Hepatocyte (in vitro differentiated cells): Measurements from ENCODE around the gene SRXN1. TPM values are rescaled to one million over a fixed set of nuclear protein-coding genes. Genes with fewer than 3 reads are reported as not detected.

Experiments used
- DNase-seq: peaks from one replicate; pipeline ENCODE4 v3.0.0-alpha.2; 2016; ENCODE audit warnings: low spot score
- H2AFZ ChIP-seq: fragments of 200-600 bp; sonication (generic); 2 replicates; pipeline ENCODE4 v1.6.0; 2016; ENCODE audit warnings: antibody characterized with exemption, mild to moderate bottlenecking
- H3K27ac ChIP-seq: fragments of 200-600 bp; sonication (generic); 2 replicates; pipeline ENCODE4 v1.5.1; 2016; ENCODE audit warnings: mild to moderate bottlenecking
- H3K27me3 ChIP-seq: fragments of 200-600 bp; sonication (generic); 2 replicates; pipeline ENCODE4 v1.6.1; 2016
- H3K36me3 ChIP-seq: fragments of 200-600 bp; sonication (generic); replicated peaks from 2 replicates; pipeline ENCODE4 v1.5.1; 2016; ENCODE audit warnings: low read depth; ENCODE audit not compliant: insufficient read depth
- H3K4me1 ChIP-seq: fragments of 200-600 bp; sonication (generic); 2 replicates; pipeline ENCODE4 v1.5.1; 2016; ENCODE audit warnings: mild to moderate bottlenecking, moderate library complexity; ENCODE audit not compliant: insufficient read depth
- H3K4me2 ChIP-seq: fragments of 200-600 bp; sonication (generic); 2 replicates; pipeline ENCODE4 v1.6.0; 2016
- H3K4me3 ChIP-seq: fragments of 200-600 bp; sonication (generic); 2 replicates; pipeline ENCODE4 v1.5.1; 2016; ENCODE audit warnings: mild to moderate bottlenecking
- H3K79me2 ChIP-seq: fragments of 200-600 bp; sonication (generic); 2 replicates; pipeline ENCODE4 v1.6.0; 2017; ENCODE audit warnings: mild to moderate bottlenecking
- H3K9me2 ChIP-seq: fragments of 200-600 bp; sonication (generic); replicated peaks from 2 replicates; pipeline ENCODE4 v1.6.0; 2017; ENCODE audit warnings: mild to moderate bottlenecking; ENCODE audit not compliant: insufficient read depth
- H3K9me3 ChIP-seq: fragments of 200-600 bp; sonication (generic); 2 replicates; pipeline ENCODE4 v1.5.1; 2016; ENCODE audit warnings: low read depth, mild to moderate bottlenecking
- H4K20me1 ChIP-seq: fragments of 200-600 bp; sonication (generic); 2 replicates; pipeline ENCODE4 v1.6.0; 2016; ENCODE audit warnings: mild to moderate bottlenecking; ENCODE audit not compliant: insufficient read depth, poor library complexity, severe bottlenecking
- EZH2 ChIP-seq: fragments of 200-600 bp; sonication (generic); IDR thresholded peaks from 2 replicates; pipeline ENCODE4 v1.6.1; 2016; ENCODE audit warnings: antibody characterized with exemption, mild to moderate bottlenecking, borderline replicate concordance
- EZH2phosphoT487 ChIP-seq: fragments of 200-600 bp; sonication (generic); IDR thresholded peaks from one replicate; pipeline ENCODE4 v1.6.1; 2018; ENCODE audit warnings: antibody characterized with exemption, mild to moderate bottlenecking, low read depth, moderate library complexity; ENCODE audit not compliant: unreplicated experiment, severe bottlenecking
- WGBS: methylation state at CpG from one replicate; pipeline ENCODE4 v1.1.6; 2016; ENCODE audit warnings: low lambda C conversion rate; ENCODE audit errors: missing lambda C conversion rate; 5-methylcytosine and 5-hydroxymethylcytosine counted together
- polyA plus RNA-seq: library from polyadenylated mRNA; unstranded; fragments of >200 nt; fragmentation: Nextera tagmentation; extraction: Ambion mirVana; gene quantifications from 2 replicates; pipeline ENCODE4 v1.2.1, GENCODE V29; 2016
- total RNA-seq: library from RNA; depleted of rRNA; stranded (reverse); fragments of >200 nt; gene quantifications from 2 replicates; pipeline ENCODE4 v1.2.3, GENCODE V29; 2014
- TF ChIP-seq, protein P1 (sequence below): fragments of 200-600 bp; sonication (generic); IDR thresholded peaks from 2 replicates; pipeline ENCODE4 v1.5.1; 2016; ENCODE audit warnings: antibody characterized with exemption, mild to moderate bottlenecking; ENCODE audit not compliant: poor library complexity

Gene SRXN1
- total and polyA plus RNA-seq, 2 experiments from 2014 or later, result 39.6 to 42.2 TPM

DNA sequence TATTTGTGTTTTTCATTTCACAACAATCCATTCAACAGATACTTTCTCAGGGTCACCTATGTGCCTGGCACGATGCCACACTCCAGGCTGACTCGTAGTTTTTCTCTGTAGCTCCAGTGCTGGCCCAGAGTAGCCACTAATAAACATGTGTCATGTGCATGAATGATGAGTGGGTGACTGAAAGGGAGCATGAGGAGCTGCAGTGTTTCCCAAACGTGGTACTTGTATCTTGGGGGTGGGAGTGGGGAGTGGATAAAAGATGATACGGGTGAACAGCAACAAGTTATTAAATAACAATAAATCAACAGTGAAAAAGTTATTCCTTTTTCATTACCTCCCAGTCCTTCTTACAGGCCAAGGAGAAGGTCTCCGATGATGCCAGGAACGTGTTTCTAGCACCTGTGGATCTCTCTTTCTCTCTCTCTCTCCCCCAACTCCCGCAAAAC is 17.1 kb downstream of the SRXN1 start:
- Histone ChIP-seq H3K4me1 (no peaks in the 10 kb centered on the region), H3K36me3 (no peaks in the 10 kb centered on the region), H2AFZ (no peak overlapping the region), H3K27me3 (no peaks in the 10 kb centered on the region), H3K9me2 (no peaks in the 10 kb centered on the region), H3K4me3 (no peak overlapping the region), H3K9me3 (no peaks in the 10 kb centered on the region), H3K79me2 (no peaks in the 10 kb centered on the region), H3K4me2 (no peak overlapping the region), H3K27ac (no peak overlapping the region), H4K20me1 (no peaks in the 10 kb centered on the region)
- no peak for DNase-seq
- 75% methylated on average over 7 of the region's 7 CpGs for WGBS
- TF ChIP-seq EZH2phosphoT487 (no peak), EZH2 (no peak)
- TF ChIP-seq, protein P1, sequence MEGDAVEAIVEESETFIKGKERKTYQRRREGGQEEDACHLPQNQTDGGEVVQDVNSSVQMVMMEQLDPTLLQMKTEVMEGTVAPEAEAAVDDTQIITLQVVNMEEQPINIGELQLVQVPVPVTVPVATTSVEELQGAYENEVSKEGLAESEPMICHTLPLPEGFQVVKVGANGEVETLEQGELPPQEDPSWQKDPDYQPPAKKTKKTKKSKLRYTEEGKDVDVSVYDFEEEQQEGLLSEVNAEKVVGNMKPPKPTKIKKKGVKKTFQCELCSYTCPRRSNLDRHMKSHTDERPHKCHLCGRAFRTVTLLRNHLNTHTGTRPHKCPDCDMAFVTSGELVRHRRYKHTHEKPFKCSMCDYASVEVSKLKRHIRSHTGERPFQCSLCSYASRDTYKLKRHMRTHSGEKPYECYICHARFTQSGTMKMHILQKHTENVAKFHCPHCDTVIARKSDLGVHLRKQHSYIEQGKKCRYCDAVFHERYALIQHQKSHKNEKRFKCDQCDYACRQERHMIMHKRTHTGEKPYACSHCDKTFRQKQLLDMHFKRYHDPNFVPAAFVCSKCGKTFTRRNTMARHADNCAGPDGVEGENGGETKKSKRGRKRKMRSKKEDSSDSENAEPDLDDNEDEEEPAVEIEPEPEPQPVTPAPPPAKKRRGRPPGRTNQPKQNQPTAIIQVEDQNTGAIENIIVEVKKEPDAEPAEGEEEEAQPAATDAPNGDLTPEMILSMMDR, result no peak

DNA sequence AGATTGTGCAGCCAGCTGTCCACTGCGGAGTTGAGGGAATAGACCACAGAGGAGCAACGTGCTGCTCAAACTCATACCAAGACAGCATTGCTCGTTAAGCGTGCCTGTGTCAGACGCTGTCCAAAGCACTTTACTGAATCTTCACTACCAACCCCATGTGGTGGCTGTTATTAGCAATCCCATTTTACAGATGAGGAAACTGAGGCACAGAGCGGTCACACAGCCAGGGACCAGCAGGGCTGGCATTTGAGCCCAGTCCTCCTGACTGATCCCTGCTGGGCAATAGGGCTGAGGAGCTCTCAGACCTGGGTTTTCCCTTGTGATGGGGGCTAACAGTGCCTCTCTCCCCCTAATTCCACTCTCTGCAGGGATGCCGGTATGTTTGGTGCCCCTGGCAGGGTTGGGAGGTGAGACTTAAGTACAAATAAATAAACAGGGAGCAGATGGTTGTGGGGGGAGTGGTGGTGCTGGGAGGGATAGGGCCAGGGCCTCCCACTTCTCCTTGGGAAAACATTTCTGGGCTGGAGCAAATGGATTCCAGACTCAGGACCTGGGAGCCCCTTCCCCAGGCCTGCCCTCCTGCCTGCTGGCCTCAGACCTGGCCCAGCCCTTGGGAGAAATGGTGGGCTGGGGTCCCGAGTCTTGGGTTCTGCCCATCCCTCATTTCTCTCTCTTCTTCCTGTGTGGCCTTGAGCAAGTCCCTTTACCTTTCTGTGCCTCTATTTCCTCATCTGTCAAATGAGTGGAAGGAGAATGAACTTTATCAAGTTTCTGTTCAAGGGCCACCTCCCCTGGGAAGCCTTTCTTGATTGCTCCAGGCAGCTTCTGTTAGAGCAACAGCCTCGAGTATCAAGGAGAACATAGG is 17.7 kb downstream of the SRXN1 start:
- DNase-seq, result no peak
- no peak overlapping the region for H3K4me2 ChIP-seq
- H3K9me2 ChIP-seq, result no peaks in the 10 kb centered on the region
- TF ChIP-seq, protein P1, result no peak
- TF ChIP-seq EZH2phosphoT487 (no peak), EZH2 (no peak)
- no peak overlapping the region for H3K27ac ChIP-seq
- H2AFZ ChIP-seq, result no peak overlapping the region
- H3K4me1 ChIP-seq, result no peaks in the 10 kb centered on the region
- H3K4me3 ChIP-seq, result no peak overlapping the region
- no peaks in the 10 kb centered on the region for H4K20me1 ChIP-seq
- WGBS, result 75% methylated on average over 9 of the region's 9 CpGs
- no peaks in the 10 kb centered on the region for H3K9me3 ChIP-seq
- no peaks in the 10 kb centered on the region for H3K36me3 ChIP-seq
- no peaks in the 10 kb centered on the region for H3K79me2 ChIP-seq
- H3K27me3 ChIP-seq, result no peaks in the 10 kb centered on the region

DNA sequence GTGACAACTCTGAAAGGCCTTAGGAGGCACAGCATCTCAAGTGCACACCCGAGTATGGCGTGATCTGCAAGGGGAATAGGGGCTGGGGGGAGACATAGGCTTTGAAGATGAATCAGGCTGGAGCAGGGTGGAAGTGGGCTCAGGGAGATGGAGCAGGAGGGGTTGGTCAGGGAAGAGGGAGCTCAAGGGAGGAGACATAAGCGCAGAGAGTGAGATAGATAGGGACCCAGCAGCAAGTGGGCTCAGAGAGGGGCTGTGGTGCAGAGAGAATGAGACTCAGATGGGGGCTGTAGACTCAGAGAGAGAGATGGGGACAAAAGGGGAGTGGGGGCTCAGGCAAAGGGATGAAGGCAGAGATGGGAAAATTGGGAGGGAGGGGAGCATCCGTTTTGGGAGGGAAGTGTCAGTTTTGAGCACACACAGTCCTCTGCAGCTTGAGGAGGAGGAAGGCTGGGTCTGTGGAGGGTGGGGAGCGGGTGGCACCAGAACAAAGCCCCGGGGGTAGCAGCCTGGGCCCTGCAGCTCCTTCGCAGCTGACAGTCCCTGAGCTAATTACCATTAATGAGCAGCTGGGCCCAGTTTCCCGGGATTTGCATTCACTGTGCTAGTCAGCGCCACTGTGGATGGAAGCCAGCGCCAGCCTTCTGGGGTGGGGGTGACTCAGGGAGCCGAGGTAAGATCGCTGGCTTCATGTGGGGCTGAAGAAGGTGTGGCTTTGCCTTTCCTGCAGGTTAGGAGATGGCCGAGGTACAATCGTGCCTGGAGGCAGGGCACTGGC is 18.7 kb downstream of the SRXN1 start:
- Histone ChIP-seq H3K9me2 (no peaks in the 10 kb centered on the region), H2AFZ (no peak overlapping the region), H3K27me3 (no peaks in the 10 kb centered on the region), H3K36me3 (no peaks in the 10 kb centered on the region), H3K4me3 (no peak overlapping the region), H3K27ac (no peak overlapping the region), H3K4me1 (no peaks in the 10 kb centered on the region), H4K20me1 (no peaks in the 10 kb centered on the region), H3K4me2 (no peak overlapping the region), H3K79me2 (no peaks in the 10 kb centered on the region), H3K9me3 (no peaks in the 10 kb centered on the region)
- TF ChIP-seq, protein P1, result no peak
- no peak for TF ChIP-seq EZH2
- TF ChIP-seq EZH2phosphoT487, result no peak
- 55% methylated on average over 14 of the region's 14 CpGs for WGBS
- no peak for DNase-seq
